ENCODE data around the gene KIAA1217.

KIAA1217 gene

DNA sequence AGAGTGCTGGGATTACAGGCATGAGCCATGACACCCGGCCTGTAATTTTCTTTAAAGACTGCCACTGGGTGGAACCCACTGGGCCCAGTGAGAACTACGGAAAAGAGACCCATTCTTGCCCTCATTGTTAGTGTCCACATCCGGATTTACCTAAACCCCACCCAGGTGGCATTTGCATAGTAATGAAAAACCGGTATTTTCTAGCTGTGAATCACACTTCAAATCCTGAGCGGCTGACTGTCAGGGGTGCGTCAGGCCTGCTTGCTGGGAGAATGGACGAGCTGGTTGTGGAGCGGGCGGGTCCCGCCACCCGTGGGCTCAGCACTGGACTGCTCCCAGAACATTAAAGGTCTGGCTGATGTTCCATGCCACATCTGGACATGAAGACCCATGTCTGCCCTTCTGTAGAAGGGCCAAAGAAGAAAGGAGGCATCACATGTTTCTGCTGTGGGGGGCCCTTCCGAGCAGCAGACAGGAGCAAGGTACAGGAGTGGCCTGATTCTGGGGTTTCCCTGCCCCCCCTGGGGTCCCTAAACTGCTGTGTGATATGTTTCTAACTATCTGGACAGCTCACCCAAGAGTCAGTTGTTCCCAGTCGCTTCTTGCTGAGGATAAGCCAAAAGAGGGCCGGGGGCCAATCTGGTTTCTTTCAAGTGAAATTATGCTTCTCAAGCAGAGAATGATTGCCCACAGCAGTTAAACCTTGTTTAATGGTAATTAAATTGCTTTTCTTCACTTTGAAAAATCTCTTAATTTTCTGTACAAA, 46.4 kb downstream of the KIAA1217 start:
- Histone ChIP-seq H3K4me3 (ENCODE audit: low read depth in 1 of 2, low read length in 1 of 2) (no peak overlapping the region), H3K27me3 (no peaks in the 10 kb centered on the region), H3K4me1 (ENCODE audit: control insufficient read depth in 1 of 2, insufficient read depth in 1 of 2, low read depth in 1 of 2, low read length in 1 of 2) (no peaks in the 10 kb centered on the region), H3K27ac (no peak overlapping the region), H3K9me3 (no peaks in the 10 kb centered on the region), H3K36me3 (no peaks in the 10 kb centered on the region)
- TF ChIP-seq, protein P1, sequence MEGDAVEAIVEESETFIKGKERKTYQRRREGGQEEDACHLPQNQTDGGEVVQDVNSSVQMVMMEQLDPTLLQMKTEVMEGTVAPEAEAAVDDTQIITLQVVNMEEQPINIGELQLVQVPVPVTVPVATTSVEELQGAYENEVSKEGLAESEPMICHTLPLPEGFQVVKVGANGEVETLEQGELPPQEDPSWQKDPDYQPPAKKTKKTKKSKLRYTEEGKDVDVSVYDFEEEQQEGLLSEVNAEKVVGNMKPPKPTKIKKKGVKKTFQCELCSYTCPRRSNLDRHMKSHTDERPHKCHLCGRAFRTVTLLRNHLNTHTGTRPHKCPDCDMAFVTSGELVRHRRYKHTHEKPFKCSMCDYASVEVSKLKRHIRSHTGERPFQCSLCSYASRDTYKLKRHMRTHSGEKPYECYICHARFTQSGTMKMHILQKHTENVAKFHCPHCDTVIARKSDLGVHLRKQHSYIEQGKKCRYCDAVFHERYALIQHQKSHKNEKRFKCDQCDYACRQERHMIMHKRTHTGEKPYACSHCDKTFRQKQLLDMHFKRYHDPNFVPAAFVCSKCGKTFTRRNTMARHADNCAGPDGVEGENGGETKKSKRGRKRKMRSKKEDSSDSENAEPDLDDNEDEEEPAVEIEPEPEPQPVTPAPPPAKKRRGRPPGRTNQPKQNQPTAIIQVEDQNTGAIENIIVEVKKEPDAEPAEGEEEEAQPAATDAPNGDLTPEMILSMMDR (IDR thresholded peaks at IDR 0.05) = no peak

DNA sequence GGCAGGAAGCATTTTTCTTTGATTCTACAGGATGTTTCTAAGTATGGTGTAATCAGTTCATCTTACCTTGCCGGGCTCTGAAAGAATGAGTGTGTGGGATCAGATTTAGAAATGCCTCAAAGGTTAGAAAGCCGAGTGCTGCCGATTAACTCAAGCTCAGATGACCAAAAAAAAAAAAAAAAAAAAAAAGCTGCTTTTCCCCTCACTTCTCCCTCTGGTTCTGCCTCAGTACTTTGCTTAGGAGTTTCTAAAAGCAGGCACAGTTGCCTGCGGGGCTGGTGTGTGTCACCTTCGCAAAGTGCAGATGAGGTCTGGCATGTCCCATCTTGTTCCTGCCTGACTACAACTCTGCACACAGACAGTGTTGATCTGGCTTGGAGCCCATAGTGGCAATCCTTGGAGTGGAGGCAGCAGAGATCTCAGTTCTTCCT, 47.0 kb downstream of the KIAA1217 start:
- no peaks in the 10 kb centered on the region for H3K36me3 ChIP-seq
- H3K27ac ChIP-seq = no peak overlapping the region
- TF ChIP-seq, protein P1 (IDR thresholded peaks at IDR 0.05) = no peak
- no peaks in the 10 kb centered on the region for H3K27me3 ChIP-seq
- no peaks in the 10 kb centered on the region for H3K4me1 ChIP-seq (ENCODE audit: control insufficient read depth in 1 of 2, insufficient read depth in 1 of 2, low read depth in 1 of 2, low read length in 1 of 2)
- H3K9me3 ChIP-seq = no peaks in the 10 kb centered on the region
- H3K4me3 ChIP-seq (ENCODE audit: low read depth in 1 of 2, low read length in 1 of 2) = no peak overlapping the region

GRCh38 chr10:24256619-24257107, 47.7 kb downstream of the KIAA1217 start:
- Histone ChIP-seq H3K27ac (no peak overlapping the region), H3K4me3 (ENCODE audit: low read depth in 1 of 2, low read length in 1 of 2) (no peak overlapping the region)

GRCh38 chr10:24257588-24257987, 48.6 kb downstream of the KIAA1217 start:
- no peak overlapping the region for H3K27ac ChIP-seq
- no peak overlapping the region for H3K4me3 ChIP-seq (ENCODE audit: low read depth in 1 of 2, low read length in 1 of 2)
- H3K9me3 ChIP-seq = no peaks in the 10 kb centered on the region
- H3K27me3 ChIP-seq = no peaks in the 10 kb centered on the region
- no peaks in the 10 kb centered on the region for H3K36me3 ChIP-seq
- TF ChIP-seq, protein P1 (IDR thresholded peaks at IDR 0.05) = no peak
- H3K4me1 ChIP-seq (ENCODE audit: control insufficient read depth in 1 of 2, insufficient read depth in 1 of 2, low read depth in 1 of 2, low read length in 1 of 2) = no peaks in the 10 kb centered on the region

More at GRCh38 chr10:24256619-24257107, 47.7 kb downstream of the KIAA1217 start:
- H3K4me1 ChIP-seq (ENCODE audit: control insufficient read depth in 1 of 2, insufficient read depth in 1 of 2, low read depth in 1 of 2, low read length in 1 of 2) = no peaks in the 10 kb centered on the region
- TF ChIP-seq, protein P1 (IDR thresholded peaks at IDR 0.05) = no peak
- no peaks in the 10 kb centered on the region for H3K36me3 ChIP-seq
- H3K9me3 ChIP-seq = no peaks in the 10 kb centered on the region
- no peaks in the 10 kb centered on the region for H3K27me3 ChIP-seq

GRCh38 chr10:24259365-24260130, 50.6 kb downstream of the KIAA1217 start:
- H3K9me3 ChIP-seq = no peaks in the 10 kb centered on the region
- H3K27ac ChIP-seq = no peak overlapping the region
- no peak overlapping the region for H3K4me3 ChIP-seq (ENCODE audit: low read depth in 1 of 2, low read length in 1 of 2)
- TF ChIP-seq, protein P1 (IDR thresholded peaks at IDR 0.05) = no peak
- H3K27me3 ChIP-seq = no peaks in the 10 kb centered on the region
- H3K4me1 ChIP-seq (ENCODE audit: control insufficient read depth in 1 of 2, insufficient read depth in 1 of 2, low read depth in 1 of 2, low read length in 1 of 2) = no peaks in the 10 kb centered on the region
- H3K36me3 ChIP-seq = no peaks in the 10 kb centered on the region
